Suprapubic skin (tissue), 4 donors: ENCODE measurements around the gene FTH1. TPM values are rescaled to one million over a fixed set of nuclear protein-coding genes. Genes with fewer than 3 reads are reported as not detected.

Source experiments
- DNase-seq, 2 donors: peaks; one replicate each; pipeline ENCODE4 v3.0.0-alpha.2; 2019; ENCODE audit warnings: low spot score in 2 of 2
- H3K27ac ChIP-seq: fragments of 200-600 bp; sonication (generic); one replicate; pipeline ENCODE4 v1.5.1; 2019
- H3K27me3 ChIP-seq: fragments of 200-600 bp; sonication (generic); one replicate; pipeline ENCODE4 v1.5.1; 2019
- H3K36me3 ChIP-seq: fragments of 200-600 bp; sonication (generic); one replicate; pipeline ENCODE4 v1.5.1; 2019
- H3K4me1 ChIP-seq: fragments of 200-600 bp; sonication (generic); one replicate; pipeline ENCODE4 v1.5.1; 2019
- H3K4me3 ChIP-seq: fragments of 200-600 bp; sonication (generic); one replicate; pipeline ENCODE4 v1.5.1; 2019; ENCODE audit warnings: mild to moderate bottlenecking
- H3K9me3 ChIP-seq: fragments of 200-600 bp; sonication (generic); one replicate; pipeline ENCODE4 v1.5.1; 2019
- CTCF ChIP-seq, 2 donors: fragments of 200-600 bp in 1 of 2; fragments of 450-650 bp in 1 of 2; sonication (generic) in 1 of 2; IDR thresholded peaks; one replicate each; pipeline ENCODE4 v1.5.1; 2016 to 2019; ENCODE audit warnings: antibody characterized with exemption in 2 of 2, mild to moderate bottlenecking in 1 of 2, moderate library complexity in 1 of 2
- EP300 ChIP-seq: sonication (generic); formaldehyde crosslinking; IDR thresholded peaks from one replicate; pipeline ENCODE4 v1.6.1; 2017; ENCODE audit warnings: antibody characterized with exemption
- POLR2A ChIP-seq, 2 donors: fragments of 450-650 bp; IDR thresholded peaks; one replicate each; pipeline ENCODE4 v1.6.1; 2017; ENCODE audit warnings: antibody characterized with exemption in 2 of 2, mild to moderate bottlenecking in 2 of 2, moderate library complexity in 2 of 2
- POLR2AphosphoS5 ChIP-seq, 3 donors: sonication (generic); formaldehyde crosslinking; IDR thresholded peaks; one replicate each; pipeline ENCODE4 v1.6.1; 2017; ENCODE audit warnings: antibody characterized with exemption in 3 of 3
- WGBS: methylation state at CpG from one replicate; pipeline ENCODE4 v1.1.5; 2018; 5-methylcytosine and 5-hydroxymethylcytosine counted together
- total RNA-seq, 4 donors: library from RNA; depleted of rRNA; stranded (reverse); fragments of >200 nt; gene quantifications; one replicate each; pipeline ENCODE4 v1.1.0, GENCODE V29; 2016

Gene FTH1
- total RNA-seq, 4 donors from 2014 or later: 578 to 1,480 (median 967) TPM

GRCh38 chr11:61957021-61957770 lies 10.2 kb downstream of the FTH1 start:
- WGBS: 100% methylated on average over 4 of the region's 7 CpGs
- Histone ChIP-seq H3K4me1 (peaks cover 32% of the 10 kb centered on the region), H3K4me3 (no peak overlapping the region), H3K27ac (no peak overlapping the region), H3K27me3 (peaks cover 14% of the 10 kb centered on the region), H3K36me3 (peaks cover 8% of the 10 kb centered on the region), H3K9me3 (no peaks in the 10 kb centered on the region)
- peak in 1 of 2 donors; percentile 58 for DNase-seq
- TF ChIP-seq POLR2AphosphoS5 (IDR thresholded peaks at IDR 0.05) (no peak), EP300 (no peak), POLR2A (IDR thresholded peaks at IDR 0.05) (no peak), CTCF (IDR thresholded peaks at IDR 0.05) (no peak)

- H3K4me1 ChIP-seq: peaks cover 24% of the 10 kb centered on the region
- no peak for DNase-seq
- H3K9me3 ChIP-seq: no peaks in the 10 kb centered on the region
- peaks cover 8% of the 10 kb centered on the region for H3K36me3 ChIP-seq
- H3K27ac ChIP-seq: no peak overlapping the region
- TF ChIP-seq POLR2AphosphoS5 (IDR thresholded peaks at IDR 0.05): no peak
- TF ChIP-seq CTCF (IDR thresholded peaks at IDR 0.05): no peak
- TF ChIP-seq POLR2A (IDR thresholded peaks at IDR 0.05): no peak
- no peak for TF ChIP-seq EP300
- H3K4me3 ChIP-seq: peak overlapping the region; percentile 30
- peaks cover 14% of the 10 kb centered on the region for H3K27me3 ChIP-seq
- 90% methylated on average over 20 of the region's 20 CpGs for WGBS
These were observed 11.0 kb downstream of the FTH1 start for GRCh38 chr11:61956191-61957020.

GRCh38 chr11:61955422-61956135 lies 11.9 kb downstream of the FTH1 start:
- DNase-seq: peak; percentile 77 to 80

GRCh38 chr11:61954851-61955421 lies 12.5 kb downstream of the FTH1 start:
- peak overlapping the region; percentile 16 for H3K27ac ChIP-seq
- peak overlapping the region; percentile 30 for H3K4me3 ChIP-seq
- peak in 1 of 2 donors; percentile 83 for DNase-seq

More at GRCh38 chr11:61955422-61956135, 11.9 kb downstream of the FTH1 start:
- no peak for TF ChIP-seq POLR2AphosphoS5 (IDR thresholded peaks at IDR 0.05)
- TF ChIP-seq EP300: no peak
- no peak for TF ChIP-seq CTCF (IDR thresholded peaks at IDR 0.05)
- TF ChIP-seq POLR2A (IDR thresholded peaks at IDR 0.05): no peak
- H3K27ac ChIP-seq: peak overlapping the region; percentile 16
- no peaks in the 10 kb centered on the region for H3K9me3 ChIP-seq
- 13% methylated on average over 15 of the region's 56 CpGs for WGBS
- peaks cover 22% of the 10 kb centered on the region for H3K4me1 ChIP-seq
- H3K4me3 ChIP-seq: peak overlapping the region; percentile 30
- peaks cover 14% of the 10 kb centered on the region for H3K27me3 ChIP-seq
- H3K36me3 ChIP-seq: peaks cover 8% of the 10 kb centered on the region

More at GRCh38 chr11:61954851-61955421, 12.5 kb downstream of the FTH1 start:
- Histone ChIP-seq H3K27me3 (peaks cover 14% of the 10 kb centered on the region), H3K9me3 (no peaks in the 10 kb centered on the region), H3K36me3 (peaks cover 8% of the 10 kb centered on the region), H3K4me1 (peaks cover 24% of the 10 kb centered on the region)
- 27% methylated on average over 8 of the region's 21 CpGs for WGBS
- TF ChIP-seq POLR2A (IDR thresholded peaks at IDR 0.05) (peak in 1 of 2 donors; percentile 33), EP300 (no peak), CTCF (IDR thresholded peaks at IDR 0.05) (peak in 1 of 2 donors; percentile 19), POLR2AphosphoS5 (IDR thresholded peaks at IDR 0.05) (peak in 1 of 3 donors; percentile 19)
